HepG2 (cell line): ENCODE measurements around the gene RNU1-1. TPM values are rescaled to one million over a fixed set of nuclear protein-coding genes. Genes with fewer than 3 reads are reported as not detected.
"Not testable (repeated sequence)": the region's sequence is repeated elsewhere in the genome, so short reads cannot be mapped to it uniquely, and the experiment has no call there.

Source experiments
- CBFB ChIP-seq: sonication (generic); formaldehyde crosslinking; IDR thresholded peaks from 2 replicates; pipeline ENCODE4 v1.4.0; 2020; ENCODE audit warnings: missing genetic modification reagents
- FOXA1 ChIP-seq, 2 experiments: fragments of 450-650 bp in 1 of 2; sonication (generic) in 1 of 2; formaldehyde crosslinking in 1 of 2; IDR thresholded peaks; 2 replicates each; pipeline versions ENCODE4 v1.4.0 to v1.6.1; 2016 to 2020; ENCODE audit warnings: missing genetic modification reagents in 1 of 2
- MED1 ChIP-seq: sonication (generic); formaldehyde crosslinking; IDR thresholded peaks from 2 replicates; pipeline ENCODE4 v1.4.0; 2020; ENCODE audit warnings: missing genetic modification reagents
- MEIS2 ChIP-seq: sonication (generic); formaldehyde crosslinking; IDR thresholded peaks from 2 replicates; pipeline ENCODE4 v1.9.0; 2021; ENCODE audit warnings: mild to moderate bottlenecking, missing genetic modification reagents
- NFKB2 ChIP-seq: sonication (generic); formaldehyde crosslinking; IDR thresholded peaks from 2 replicates; pipeline ENCODE4 v1.4.0; 2020; ENCODE audit warnings: missing genetic modification reagents, borderline replicate concordance
- SOX6 ChIP-seq, 2 experiments: fragments of 450-650 bp in 1 of 2; sonication (generic) in 1 of 2; formaldehyde crosslinking in 1 of 2; IDR thresholded peaks; 2 replicates each; pipeline versions ENCODE4 v1.4.0 to v1.6.1; 2017 to 2020; ENCODE audit warnings: antibody characterized with exemption in 1 of 2, mild to moderate bottlenecking in 1 of 2, missing genetic modification reagents in 1 of 2
- TP53 ChIP-seq: sonication (generic); formaldehyde crosslinking; conservative IDR thresholded peaks from 2 replicates; pipeline ENCODE4 v1.4.0; 2020; ENCODE audit warnings: missing genetic modification reagents
- ZFY ChIP-seq: sonication (generic); formaldehyde crosslinking; IDR thresholded peaks from 2 replicates; pipeline ENCODE4 v1.4.0; 2020; ENCODE audit warnings: missing genetic modification reagents
- ZNF160 ChIP-seq: sonication (generic); formaldehyde crosslinking; IDR thresholded peaks from 2 replicates; pipeline ENCODE4 v1.8.0; 2022; ENCODE audit warnings: mild to moderate bottlenecking, inconsistent platforms, missing genetic modification reagents
- ZNF629 ChIP-seq: sonication (generic); formaldehyde crosslinking; conservative IDR thresholded peaks from 2 replicates; pipeline ENCODE4 v1.5.0; 2020; ENCODE audit warnings: missing genetic modification reagents
- polyA plus RNA-seq, 8 experiments: library from polyadenylated mRNA; depleted of rRNA in 3 of 8; stranded (reverse) in 7 of 8; unstranded in 1 of 8; fragments of >200 nt; fragmentation: Illumina TruSeq in 4 of 8; extraction: Trizol in 4 of 8; gene quantifications; 2 replicates each; pipeline versions ENCODE4 v1.2.1 to v1.2.3, GENCODE V29; 2011 to 2016; ENCODE audit warnings: low read depth in 4 of 8, missing spikeins in 1 of 8, mixed read lengths in 1 of 8; ENCODE audit not compliant: insufficient read depth in 1 of 8
- total RNA-seq, 5 experiments: library from RNA; depleted of rRNA; stranded (reverse); fragments of >200 nt; fragmentation: Illumina TruSeq; extraction: Trizol; gene quantifications; 2 replicates each; pipeline ENCODE4 v1.2.3, GENCODE V29; 2016; ENCODE audit warnings: low read depth in 1 of 5
- TF ChIP-seq, protein P1 (sequence below): sonication (generic); formaldehyde crosslinking; IDR thresholded peaks from 2 replicates; pipeline ENCODE4 v1.4.0; 2020; ENCODE audit warnings: missing genetic modification reagents
- TF ChIP-seq, protein P2 (sequence below): sonication (generic); formaldehyde crosslinking; IDR thresholded peaks from 2 replicates; pipeline ENCODE4 v1.4.0; 2020; ENCODE audit warnings: missing genetic modification reagents
- TF ChIP-seq, protein P3 (sequence below): IDR thresholded peaks from 2 replicates; pipeline ENCODE4 v1.4.0; 2020; ENCODE audit warnings: mild to moderate bottlenecking, missing genetic modification reagents
- TF ChIP-seq, protein P4 (sequence below): sonication (generic); formaldehyde crosslinking; IDR thresholded peaks from 2 replicates; pipeline ENCODE4 v1.5.0; 2020; ENCODE audit warnings: mild to moderate bottlenecking, missing genetic modification reagents, borderline replicate concordance

Gene RNU1-1
- total and polyA plus RNA-seq, 2 of the 13 experiments (the other 11 are each of a cell fraction or from before 2014, with no cell fraction given), result under 0.01 to 11,018 TPM

DNA sequence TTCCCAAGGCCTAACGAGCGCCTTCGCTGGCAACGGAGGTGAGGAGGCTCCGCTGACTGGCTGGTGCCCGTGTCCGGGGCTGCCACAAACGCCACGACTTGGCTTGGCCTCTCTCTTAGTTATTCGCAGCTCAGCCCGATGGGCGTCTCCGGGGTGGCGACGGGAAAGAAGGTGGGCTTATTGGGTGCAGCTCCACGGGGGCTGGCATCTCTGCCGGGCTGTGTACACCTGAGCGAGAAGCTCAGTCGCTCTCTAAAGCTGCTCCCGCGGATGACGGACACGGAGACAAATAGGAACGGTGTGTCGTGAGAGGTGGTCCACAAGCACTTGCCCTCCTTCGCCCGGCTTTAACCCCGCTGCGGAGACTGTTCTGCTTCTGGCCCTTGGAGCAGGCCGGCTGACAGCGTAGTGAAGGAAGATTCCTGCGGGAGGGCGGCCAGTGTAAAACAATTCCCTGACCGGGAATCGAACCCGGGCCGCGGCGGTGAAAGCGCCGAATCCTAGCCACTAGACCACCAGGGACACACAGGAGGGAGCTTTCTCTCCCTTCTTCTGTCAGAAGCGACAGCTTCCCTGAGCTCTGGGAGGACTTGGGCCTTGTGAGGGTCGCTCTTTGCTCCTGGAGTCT is 20.9 kb upstream of the RNU1-1 start (continued):
- TF ChIP-seq, protein P1, sequence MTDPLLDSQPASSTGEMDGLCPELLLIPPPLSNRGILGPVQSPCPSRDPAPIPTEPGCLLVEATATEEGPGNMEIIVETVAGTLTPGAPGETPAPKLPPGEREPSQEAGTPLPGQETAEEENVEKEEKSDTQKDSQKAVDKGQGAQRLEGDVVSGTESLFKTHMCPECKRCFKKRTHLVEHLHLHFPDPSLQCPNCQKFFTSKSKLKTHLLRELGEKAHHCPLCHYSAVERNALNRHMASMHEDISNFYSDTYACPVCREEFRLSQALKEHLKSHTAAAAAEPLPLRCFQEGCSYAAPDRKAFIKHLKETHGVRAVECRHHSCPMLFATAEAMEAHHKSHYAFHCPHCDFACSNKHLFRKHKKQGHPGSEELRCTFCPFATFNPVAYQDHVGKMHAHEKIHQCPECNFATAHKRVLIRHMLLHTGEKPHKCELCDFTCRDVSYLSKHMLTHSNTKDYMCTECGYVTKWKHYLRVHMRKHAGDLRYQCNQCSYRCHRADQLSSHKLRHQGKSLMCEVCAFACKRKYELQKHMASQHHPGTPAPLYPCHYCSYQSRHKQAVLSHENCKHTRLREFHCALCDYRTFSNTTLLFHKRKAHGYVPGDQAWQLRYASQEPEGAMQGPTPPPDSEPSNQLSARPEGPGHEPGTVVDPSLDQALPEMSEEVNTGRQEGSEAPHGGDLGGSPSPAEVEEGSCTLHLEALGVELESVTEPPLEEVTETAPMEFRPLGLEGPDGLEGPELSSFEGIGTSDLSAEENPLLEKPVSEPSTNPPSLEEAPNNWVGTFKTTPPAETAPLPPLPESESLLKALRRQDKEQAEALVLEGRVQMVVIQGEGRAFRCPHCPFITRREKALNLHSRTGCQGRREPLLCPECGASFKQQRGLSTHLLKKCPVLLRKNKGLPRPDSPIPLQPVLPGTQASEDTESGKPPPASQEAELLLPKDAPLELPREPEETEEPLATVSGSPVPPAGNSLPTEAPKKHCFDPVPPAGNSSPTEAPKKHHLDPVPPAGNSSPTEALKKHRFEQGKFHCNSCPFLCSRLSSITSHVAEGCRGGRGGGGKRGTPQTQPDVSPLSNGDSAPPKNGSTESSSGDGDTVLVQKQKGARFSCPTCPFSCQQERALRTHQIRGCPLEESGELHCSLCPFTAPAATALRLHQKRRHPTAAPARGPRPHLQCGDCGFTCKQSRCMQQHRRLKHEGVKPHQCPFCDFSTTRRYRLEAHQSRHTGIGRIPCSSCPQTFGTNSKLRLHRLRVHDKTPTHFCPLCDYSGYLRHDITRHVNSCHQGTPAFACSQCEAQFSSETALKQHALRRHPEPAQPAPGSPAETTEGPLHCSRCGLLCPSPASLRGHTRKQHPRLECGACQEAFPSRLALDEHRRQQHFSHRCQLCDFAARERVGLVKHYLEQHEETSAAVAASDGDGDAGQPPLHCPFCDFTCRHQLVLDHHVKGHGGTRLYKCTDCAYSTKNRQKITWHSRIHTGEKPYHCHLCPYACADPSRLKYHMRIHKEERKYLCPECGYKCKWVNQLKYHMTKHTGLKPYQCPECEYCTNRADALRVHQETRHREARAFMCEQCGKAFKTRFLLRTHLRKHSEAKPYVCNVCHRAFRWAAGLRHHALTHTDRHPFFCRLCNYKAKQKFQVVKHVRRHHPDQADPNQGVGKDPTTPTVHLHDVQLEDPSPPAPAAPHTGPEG, result peak; percentile 59; the same call in 1 of the 2 replicates
- 0 out of 2 replicates have a peak, but pooled peaks have one; percentile 37 for TF ChIP-seq TP53 (CRISPR knock-in tag)
- peak; percentile 65 for TF ChIP-seq ZFY
- TF ChIP-seq MEIS2 (CRISPR knock-in tag), result peak; percentile 55; the same call in 1 of the 2 replicates
- TF ChIP-seq, protein P2, sequence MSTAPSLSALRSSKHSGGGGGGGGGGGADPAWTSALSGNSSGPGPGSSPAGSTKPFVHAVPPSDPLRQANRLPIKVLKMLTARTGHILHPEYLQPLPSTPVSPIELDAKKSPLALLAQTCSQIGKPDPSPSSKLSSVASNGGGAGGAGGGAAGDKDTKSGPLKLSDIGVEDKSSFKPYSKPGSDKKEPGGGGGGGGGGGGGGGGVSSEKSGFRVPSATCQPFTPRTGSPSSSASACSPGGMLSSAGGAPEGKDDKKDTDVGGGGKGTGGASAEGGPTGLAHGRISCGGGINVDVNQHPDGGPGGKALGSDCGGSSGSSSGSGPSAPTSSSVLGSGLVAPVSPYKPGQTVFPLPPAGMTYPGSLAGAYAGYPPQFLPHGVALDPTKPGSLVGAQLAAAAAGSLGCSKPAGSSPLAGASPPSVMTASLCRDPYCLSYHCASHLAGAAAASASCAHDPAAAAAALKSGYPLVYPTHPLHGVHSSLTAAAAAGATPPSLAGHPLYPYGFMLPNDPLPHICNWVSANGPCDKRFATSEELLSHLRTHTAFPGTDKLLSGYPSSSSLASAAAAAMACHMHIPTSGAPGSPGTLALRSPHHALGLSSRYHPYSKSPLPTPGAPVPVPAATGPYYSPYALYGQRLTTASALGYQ (CRISPR knock-in tag), result peak; percentile 53; the same call in 1 of the 2 replicates
- TF ChIP-seq, protein P3, sequence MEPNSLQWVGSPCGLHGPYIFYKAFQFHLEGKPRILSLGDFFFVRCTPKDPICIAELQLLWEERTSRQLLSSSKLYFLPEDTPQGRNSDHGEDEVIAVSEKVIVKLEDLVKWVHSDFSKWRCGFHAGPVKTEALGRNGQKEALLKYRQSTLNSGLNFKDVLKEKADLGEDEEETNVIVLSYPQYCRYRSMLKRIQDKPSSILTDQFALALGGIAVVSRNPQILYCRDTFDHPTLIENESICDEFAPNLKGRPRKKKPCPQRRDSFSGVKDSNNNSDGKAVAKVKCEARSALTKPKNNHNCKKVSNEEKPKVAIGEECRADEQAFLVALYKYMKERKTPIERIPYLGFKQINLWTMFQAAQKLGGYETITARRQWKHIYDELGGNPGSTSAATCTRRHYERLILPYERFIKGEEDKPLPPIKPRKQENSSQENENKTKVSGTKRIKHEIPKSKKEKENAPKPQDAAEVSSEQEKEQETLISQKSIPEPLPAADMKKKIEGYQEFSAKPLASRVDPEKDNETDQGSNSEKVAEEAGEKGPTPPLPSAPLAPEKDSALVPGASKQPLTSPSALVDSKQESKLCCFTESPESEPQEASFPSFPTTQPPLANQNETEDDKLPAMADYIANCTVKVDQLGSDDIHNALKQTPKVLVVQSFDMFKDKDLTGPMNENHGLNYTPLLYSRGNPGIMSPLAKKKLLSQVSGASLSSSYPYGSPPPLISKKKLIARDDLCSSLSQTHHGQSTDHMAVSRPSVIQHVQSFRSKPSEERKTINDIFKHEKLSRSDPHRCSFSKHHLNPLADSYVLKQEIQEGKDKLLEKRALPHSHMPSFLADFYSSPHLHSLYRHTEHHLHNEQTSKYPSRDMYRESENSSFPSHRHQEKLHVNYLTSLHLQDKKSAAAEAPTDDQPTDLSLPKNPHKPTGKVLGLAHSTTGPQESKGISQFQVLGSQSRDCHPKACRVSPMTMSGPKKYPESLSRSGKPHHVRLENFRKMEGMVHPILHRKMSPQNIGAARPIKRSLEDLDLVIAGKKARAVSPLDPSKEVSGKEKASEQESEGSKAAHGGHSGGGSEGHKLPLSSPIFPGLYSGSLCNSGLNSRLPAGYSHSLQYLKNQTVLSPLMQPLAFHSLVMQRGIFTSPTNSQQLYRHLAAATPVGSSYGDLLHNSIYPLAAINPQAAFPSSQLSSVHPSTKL (CRISPR knock-in tag), result peak; percentile 50
- TF ChIP-seq NFKB2 (CRISPR knock-in tag), result 0 out of 2 replicates have a peak, but pooled peaks have one; percentile 31
- TF ChIP-seq, protein P4, sequence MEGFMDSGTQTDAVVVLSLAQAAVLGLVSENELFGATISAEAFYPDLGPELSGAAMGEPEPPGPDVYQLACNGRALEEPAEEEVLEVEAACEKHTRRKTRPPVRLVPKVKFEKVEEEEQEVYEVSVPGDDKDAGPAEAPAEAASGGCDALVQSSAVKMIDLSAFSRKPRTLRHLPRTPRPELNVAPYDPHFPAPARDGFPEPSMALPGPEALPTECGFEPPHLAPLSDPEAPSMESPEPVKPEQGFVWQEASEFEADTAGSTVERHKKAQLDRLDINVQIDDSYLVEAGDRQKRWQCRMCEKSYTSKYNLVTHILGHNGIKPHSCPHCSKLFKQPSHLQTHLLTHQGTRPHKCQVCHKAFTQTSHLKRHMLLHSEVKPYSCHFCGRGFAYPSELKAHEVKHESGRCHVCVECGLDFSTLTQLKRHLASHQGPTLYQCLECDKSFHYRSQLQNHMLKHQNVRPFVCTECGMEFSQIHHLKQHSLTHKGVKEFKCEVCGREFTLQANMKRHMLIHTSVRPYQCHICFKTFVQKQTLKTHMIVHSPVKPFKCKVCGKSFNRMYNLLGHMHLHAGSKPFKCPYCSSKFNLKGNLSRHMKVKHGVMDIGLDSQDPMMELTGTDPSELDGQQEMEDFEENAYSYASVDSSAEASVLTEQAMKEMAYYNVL, result peak; percentile 18; the same call in 1 of the 2 replicates
- TF ChIP-seq SOX6, FOXA1 (IDR thresholded peaks at IDR 0.05): not testable (repeated sequence)
- peak; percentile 45; the same call in 1 of the 2 replicates for TF ChIP-seq SOX6 (CRISPR knock-in tag; IDR thresholded peaks at IDR 0.05)
- peak; percentile 58 for TF ChIP-seq MED1
- TF ChIP-seq ZNF160 (CRISPR knock-in tag), result peak; percentile 65; the same call in 1 of the 2 replicates
- 0 out of 2 replicates have a peak, but pooled peaks have one; percentile 7 for TF ChIP-seq CBFB (CRISPR knock-in tag)
- TF ChIP-seq FOXA1 (CRISPR knock-in tag; IDR thresholded peaks at IDR 0.05), result 0 out of 2 replicates have a peak, but pooled peaks have one; percentile 12
- peak; percentile 54 for TF ChIP-seq ZNF629 (CRISPR knock-in tag)
